GM10266 (cell line): ENCODE results near the gene C5orf58.

Experiments
- DNase-seq: peaks from one replicate; pipeline ENCODE4 v3.0.0; 2012; ENCODE audit errors: extremely low spot score
- CTCF ChIP-seq: IDR thresholded peaks from 2 replicates; pipeline ENCODE4 v1.5.1; 2012; ENCODE audit warnings: mild to moderate bottlenecking, low read depth; ENCODE audit not compliant: control insufficient read depth, insufficient read depth; ENCODE audit errors: missing control alignments

Gene C5orf58

GRCh38 chr5:170211575-170212334, 21.0 kb upstream of the C5orf58 start:
- DNase-seq = no peak
- no peak for TF ChIP-seq CTCF

GRCh38 chr5:170216257-170216864, 16.4 kb upstream of the C5orf58 start:
- no peak for DNase-seq
- peak; percentile 52 for TF ChIP-seq CTCF

- no peak for DNase-seq
- TF ChIP-seq CTCF = no peak
Observed at GRCh38 chr5:170217831-170218230, 15.0 kb upstream of the C5orf58 start.

- DNase-seq = no peak
- no peak for TF ChIP-seq CTCF
Observed at GRCh38 chr5:170218726-170219125, 14.1 kb upstream of the C5orf58 start.

- no peak for TF ChIP-seq CTCF
- no peak for DNase-seq
Observed at GRCh38 chr5:170219615-170220014, 13.2 kb upstream of the C5orf58 start.

- DNase-seq = no peak
- TF ChIP-seq CTCF = no peak
Observed at GRCh38 chr5:170220191-170220590, 12.6 kb upstream of the C5orf58 start.

- no peak for TF ChIP-seq CTCF
- no peak for DNase-seq
Observed at GRCh38 chr5:170221327-170221741, 11.5 kb upstream of the C5orf58 start.
